ENCODE results near the gene PCDH19. TPM values are rescaled to one million over a fixed set of nuclear protein-coding genes. Genes with fewer than 3 reads are reported as not detected.

Gene PCDH19
- total and polyA plus RNA-seq, 12 donors, result 0.07 to 0.35 (median 0.14) TPM; not detected in 1

DNA sequence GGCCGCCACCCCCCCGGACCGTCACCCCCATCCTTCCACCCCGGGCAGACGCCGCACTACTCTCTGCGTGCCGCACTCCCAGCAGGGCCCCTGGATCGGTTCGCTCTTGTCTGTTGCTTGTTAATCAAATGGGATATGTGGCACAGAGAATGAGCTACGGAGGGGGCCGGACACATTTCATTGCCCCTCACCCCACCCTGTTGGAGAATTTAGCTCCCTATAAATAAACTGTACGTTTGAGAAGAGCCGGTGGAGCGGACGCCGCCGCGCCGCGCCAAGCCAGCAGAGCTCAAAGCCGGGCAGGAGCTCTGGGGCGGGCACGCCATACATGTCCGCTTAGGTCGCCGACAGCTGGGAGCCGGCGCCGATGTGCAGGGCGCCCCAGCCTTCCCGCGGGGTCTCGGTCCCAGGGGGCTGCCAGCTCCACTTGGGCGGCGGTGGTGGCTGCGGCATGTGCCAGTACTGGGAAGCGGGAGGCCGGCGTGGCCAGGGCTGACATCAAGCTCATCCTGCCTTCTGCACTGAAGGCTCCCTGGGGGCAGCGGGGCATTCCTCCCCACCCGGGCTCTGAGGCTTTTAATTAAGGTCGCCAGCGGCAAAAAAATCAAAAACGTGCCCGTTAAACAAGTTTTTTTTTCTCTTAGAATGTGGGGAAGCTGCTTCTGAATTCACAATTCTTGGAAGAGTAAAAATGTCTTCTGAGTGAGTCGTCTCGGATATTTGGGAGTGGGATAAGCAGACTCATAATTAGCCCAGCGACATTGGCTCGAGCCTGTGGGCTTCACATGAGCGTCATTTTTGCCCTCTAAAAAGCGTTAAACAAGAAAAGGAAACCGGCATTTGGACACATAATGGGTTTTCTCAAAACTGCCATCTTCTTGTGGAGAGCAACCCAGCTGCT is 1.1 kb upstream of the PCDH19 start:
- intact Hi-C loops (cut with DNase I), result no loop called here
- H3K36me3 ChIP-seq (replicated peaks in 1 of 2), result no peaks in the 10 kb centered on the region
- no peak for TF ChIP-seq POLR2A (IDR thresholded peaks at IDR 0.05)
- TF ChIP-seq, protein P1, sequence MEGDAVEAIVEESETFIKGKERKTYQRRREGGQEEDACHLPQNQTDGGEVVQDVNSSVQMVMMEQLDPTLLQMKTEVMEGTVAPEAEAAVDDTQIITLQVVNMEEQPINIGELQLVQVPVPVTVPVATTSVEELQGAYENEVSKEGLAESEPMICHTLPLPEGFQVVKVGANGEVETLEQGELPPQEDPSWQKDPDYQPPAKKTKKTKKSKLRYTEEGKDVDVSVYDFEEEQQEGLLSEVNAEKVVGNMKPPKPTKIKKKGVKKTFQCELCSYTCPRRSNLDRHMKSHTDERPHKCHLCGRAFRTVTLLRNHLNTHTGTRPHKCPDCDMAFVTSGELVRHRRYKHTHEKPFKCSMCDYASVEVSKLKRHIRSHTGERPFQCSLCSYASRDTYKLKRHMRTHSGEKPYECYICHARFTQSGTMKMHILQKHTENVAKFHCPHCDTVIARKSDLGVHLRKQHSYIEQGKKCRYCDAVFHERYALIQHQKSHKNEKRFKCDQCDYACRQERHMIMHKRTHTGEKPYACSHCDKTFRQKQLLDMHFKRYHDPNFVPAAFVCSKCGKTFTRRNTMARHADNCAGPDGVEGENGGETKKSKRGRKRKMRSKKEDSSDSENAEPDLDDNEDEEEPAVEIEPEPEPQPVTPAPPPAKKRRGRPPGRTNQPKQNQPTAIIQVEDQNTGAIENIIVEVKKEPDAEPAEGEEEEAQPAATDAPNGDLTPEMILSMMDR (IDR thresholded peaks at IDR 0.05), result no peak
- no peak overlapping the region for H3K4me3 ChIP-seq
- H3K9me3 ChIP-seq (replicated peaks in 1 of 3), result no peaks in the 10 kb centered on the region
- H3K27ac ChIP-seq, result no peak overlapping the region
- no peak for DNase-seq
- H3K4me1 ChIP-seq (replicated peaks in 1 of 2), result peaks cover 0 to 3% of the 10 kb centered on the region in 2 donors
- peaks cover 83% of the 10 kb centered on the region for H3K27me3 ChIP-seq
- 4 to 30% (median 17%) methylated on average over 15 to 53 of the region's 53 CpGs for WGBS, 4 donors

DNA sequence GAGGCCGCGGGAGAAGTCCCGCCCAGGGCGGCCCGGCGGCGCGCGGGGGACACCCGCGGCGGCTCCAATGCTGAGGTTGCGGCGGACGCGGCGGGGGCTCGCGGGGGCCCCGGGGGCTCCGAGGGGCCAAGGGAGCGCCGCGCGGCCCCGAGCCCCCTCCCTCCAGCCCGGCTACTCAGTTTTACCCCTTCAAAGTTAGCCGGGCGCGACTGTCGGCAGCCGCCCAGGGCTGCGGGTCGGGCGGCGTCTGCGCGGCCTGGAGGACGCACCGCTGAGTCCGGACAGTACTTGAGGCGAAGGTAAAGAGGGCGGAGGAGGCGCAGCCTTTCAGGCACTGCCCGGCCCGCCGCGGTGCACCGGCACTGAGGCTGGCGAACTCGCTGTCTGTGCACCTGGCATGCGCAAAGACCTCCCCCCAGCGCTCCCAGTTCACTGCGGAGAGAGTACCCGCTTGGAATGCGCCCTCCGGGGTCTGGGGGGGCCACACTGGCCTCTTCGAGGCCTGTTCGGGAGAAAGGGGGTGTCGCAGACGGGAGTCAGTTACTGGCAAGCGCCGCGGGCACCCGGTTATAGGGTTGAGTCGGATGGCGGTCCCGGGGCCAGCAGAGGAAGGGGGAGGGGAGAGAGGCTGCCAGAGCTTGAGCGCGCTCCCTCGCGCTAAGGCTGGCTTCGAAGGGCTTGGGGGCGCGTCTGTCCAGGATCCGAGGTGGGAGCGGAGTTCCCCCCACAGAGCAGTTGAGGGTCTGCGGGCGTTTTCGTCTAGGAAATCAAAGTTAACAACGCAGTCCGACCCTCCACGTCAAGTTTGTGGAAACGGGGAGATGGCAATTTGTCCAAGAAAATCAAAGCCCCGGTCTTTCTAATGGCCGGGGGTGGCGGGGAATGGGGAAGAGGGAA is 1.1 kb downstream of the PCDH19 start:
- Histone ChIP-seq H3K9me3 (replicated peaks in 1 of 3) (no peaks in the 10 kb centered on the region), H3K4me3 (peak overlapping the region in 1 of 4 donors; percentile 35), H3K27ac (no peak overlapping the region), H3K4me1 (replicated peaks in 1 of 2) (peaks cover 0 to 3% of the 10 kb centered on the region in 2 donors), H3K36me3 (replicated peaks in 1 of 2) (no peaks in the 10 kb centered on the region), H3K27me3 (peaks cover 94% of the 10 kb centered on the region)
- 2 to 41% (median 33%) methylated on average over 9 to 86 of the region's 87 CpGs; no CpG with 5 or more reads in 1 of the 4 donors for WGBS, 4 donors
- DNase-seq, result no peak
- intact Hi-C loops (cut with DNase I), result no loop called here
- TF ChIP-seq POLR2A (IDR thresholded peaks at IDR 0.05), result no peak
- TF ChIP-seq, protein P1 (IDR thresholded peaks at IDR 0.05), result no peak

DNA sequence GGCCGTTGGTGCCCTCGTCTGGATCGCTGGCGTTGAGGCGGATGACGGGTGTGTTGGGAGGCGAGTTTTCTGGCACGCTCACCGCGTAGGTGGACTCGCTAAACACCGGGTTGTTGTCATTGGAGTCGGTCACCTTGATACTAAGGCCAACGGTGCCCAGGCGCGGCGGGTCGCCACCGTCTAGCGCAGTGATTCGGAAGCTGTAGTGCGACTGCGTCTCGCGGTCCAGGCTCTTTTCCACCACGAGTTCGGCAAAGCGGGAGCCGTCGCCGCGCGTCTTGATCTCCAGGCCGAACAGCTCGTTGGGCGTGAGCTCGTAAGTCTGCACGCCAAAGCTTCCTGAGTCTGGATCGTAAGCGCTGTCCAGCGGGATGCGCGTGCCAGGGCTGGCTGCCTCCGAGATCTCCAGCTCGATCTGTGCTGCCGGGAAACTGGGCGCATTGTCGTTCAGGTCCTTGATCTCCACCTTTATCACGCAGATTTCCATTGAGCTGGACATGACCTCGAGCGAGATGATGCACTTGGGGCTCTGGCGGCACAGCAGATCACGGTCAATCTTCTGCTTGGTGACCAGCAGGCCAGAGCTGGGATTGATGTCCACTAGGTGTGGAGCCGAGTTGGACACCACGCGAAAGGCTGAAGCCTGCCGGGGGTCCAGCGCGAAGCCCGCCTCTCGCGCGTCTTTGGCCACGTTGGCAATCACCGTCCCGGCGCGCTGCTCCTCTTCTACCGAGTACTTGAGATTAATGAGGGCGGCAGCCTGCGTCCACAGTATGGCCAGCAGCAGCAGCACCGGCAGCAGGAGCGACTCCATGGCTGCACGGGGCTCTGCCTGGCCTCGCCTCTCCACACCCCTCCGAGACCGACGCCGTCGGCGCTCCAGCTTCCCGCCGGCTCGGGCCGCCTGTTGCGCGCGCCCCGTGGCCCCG is 2.0 kb downstream of the PCDH19 start:
- H3K27me3 ChIP-seq, result peaks cover 91% of the 10 kb centered on the region
- peaks cover 0 to 3% of the 10 kb centered on the region in 2 donors for H3K4me1 ChIP-seq (replicated peaks in 1 of 2)
- H3K36me3 ChIP-seq (replicated peaks in 1 of 2), result no peaks in the 10 kb centered on the region
- H3K4me3 ChIP-seq, result no peak overlapping the region
- WGBS, 4 donors, result 3 to 36% (median 11%) methylated on average over 12 to 90 of the region's 90 CpGs; no CpG with 5 or more reads in 1 of the 4 donors
- TF ChIP-seq, protein P1 (IDR thresholded peaks at IDR 0.05), result no peak
- no peak for TF ChIP-seq POLR2A (IDR thresholded peaks at IDR 0.05)
- intact Hi-C loops (cut with DNase I), result no loop called here
- DNase-seq, result no peak
- H3K9me3 ChIP-seq (replicated peaks in 1 of 3), result no peaks in the 10 kb centered on the region
- H3K27ac ChIP-seq, result no peak overlapping the region

Data from adrenal gland (tissue), 12 donors.